ENCODE data around the gene PPDPF. TPM values are rescaled to one million over a fixed set of nuclear protein-coding genes. Genes with fewer than 3 reads are reported as not detected.

The PPDPF gene
- total and polyA plus RNA-seq, 2 of the 8 experiments (the other 6 are each of a cell fraction or from before 2014, with no cell fraction given) = 30.5 to 138 TPM

DNA sequence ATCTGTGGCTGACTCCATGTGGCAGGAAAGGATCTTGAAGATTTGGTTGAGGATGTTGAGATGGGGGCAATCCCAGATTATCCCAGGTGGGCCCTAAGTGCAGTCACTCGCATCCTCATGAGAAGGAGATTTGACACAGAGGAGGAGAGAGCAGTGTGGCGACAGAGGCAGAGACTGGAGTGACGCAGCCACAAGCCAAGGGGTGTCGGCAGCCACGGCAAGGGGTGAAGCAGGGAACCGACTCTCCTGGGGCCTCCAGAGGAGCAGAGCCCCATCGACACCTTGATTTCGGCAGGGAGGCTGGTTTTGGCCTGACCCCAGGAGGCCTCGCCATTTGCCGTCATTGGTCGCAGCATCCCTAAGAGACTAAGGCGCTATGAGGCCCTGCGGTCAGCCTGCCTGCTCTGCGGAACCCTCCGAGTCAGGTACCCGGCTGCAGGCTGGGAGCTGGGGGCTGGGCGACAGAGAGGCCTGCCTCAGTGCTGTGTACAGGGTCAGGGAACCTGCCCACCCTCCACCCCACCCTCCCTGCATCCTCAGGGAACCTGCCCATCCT lies 34.2 kb upstream of the PPDPF start:
- Histone ChIP-seq H3K14ac (ENCODE audit: insufficient read length) (no peak overlapping the region), H3K9ac (replicated peaks in 1 of 4; ENCODE audit: extremely low read depth in 1 of 4, low read depth in 3 of 4, low read length in 3 of 4) (no peak overlapping the region), H2BK20ac (ENCODE audit: low read length) (no peak overlapping the region), H3K23me2 (ENCODE audit: low read depth, low read length) (peaks cover 2% of the 10 kb centered on the region; the same call in 1 of the 2 replicates), H3K79me2 (ENCODE audit: control insufficient read depth in 1 of 2, insufficient read depth in 2 of 2, low read length in 2 of 2) (no peaks in the 10 kb centered on the region), H4K8ac (ENCODE audit: extremely low read depth, insufficient read depth, low read length) (no peak overlapping the region; the same call in 1 of the 2 replicates), H3K4me2 (ENCODE audit: insufficient read depth in 1 of 2, low read depth in 2 of 2, low read length in 2 of 2) (no peak overlapping the region), H3K4me3 (ENCODE audit: extremely low read depth in 1 of 4, insufficient read depth in 2 of 4, low read depth in 3 of 4, low read length in 4 of 4) (no peak overlapping the region), H2AFZ (ENCODE audit: low read length) (no peak overlapping the region), H3K18ac (ENCODE audit: extremely low read depth, low read length) (no peak overlapping the region), H3K79me1 (ENCODE audit: low read depth, low read length) (no peaks in the 10 kb centered on the region), H4K20me1 (replicated peaks in 1 of 2; ENCODE audit: control insufficient read depth in 1 of 2, insufficient read depth in 2 of 2, low read length in 2 of 2) (no peaks in the 10 kb centered on the region), H3K23ac (ENCODE audit: insufficient read length) (no peak overlapping the region), H4K5ac (ENCODE audit: insufficient read length, low read depth, low read length) (no peak overlapping the region), H2BK120ac (replicated peaks; ENCODE audit: low read depth, low read length) (no peak overlapping the region), H4K91ac (replicated peaks; ENCODE audit: insufficient read length, low read length) (no peak overlapping the region), H3K4ac (replicated peaks; ENCODE audit: insufficient read length, low read depth, low read length) (no peak overlapping the region), H2BK12ac (ENCODE audit: low read depth, low read length) (no peak overlapping the region), H3K56ac (replicated peaks; ENCODE audit: insufficient read length, low read depth, low read length) (no peak overlapping the region), H2BK5ac (ENCODE audit: low read depth, low read length) (peak overlapping the region; percentile 18; the same call in 1 of the 2 replicates), H3K27me3 (replicated peaks in 1 of 4; ENCODE audit: control insufficient read depth in 3 of 4, extremely low read depth in 1 of 4, insufficient read depth in 3 of 4, low read length in 3 of 4) (peaks cover 0 to 21% (median 15%) of the 10 kb centered on the region in 4 experiments; a peak in 6 of 7 replicates), H3K27ac (ENCODE audit: low read depth, low read length) (no peak overlapping the region), H2AK5ac (ENCODE audit: low read depth, low read length) (peak overlapping the region; percentile 17; the same call in 1 of the 2 replicates), H3K4me1 (replicated peaks in 1 of 4; ENCODE audit: control insufficient read depth in 3 of 4, insufficient read depth in 4 of 4, low read length in 3 of 4) (peaks cover 0 to 28% (median 14%) of the 10 kb centered on the region in 4 experiments; a peak in 5 of 7 replicates), H2BK15ac (ENCODE audit: low read length) (no peak overlapping the region), H3K9me3 (ENCODE audit: insufficient read depth in 2 of 2, low read depth in 1 of 2, low read length in 1 of 2) (peaks cover 4% of the 10 kb centered on the region in 2 experiments; a peak in 1 of 4 replicates), H3K36me3 (ENCODE audit: control insufficient read depth in 2 of 4, insufficient read depth in 4 of 4, low read length in 3 of 4) (peaks cover 0 to 1% (median 0%) of the 10 kb centered on the region in 4 experiments; a peak in 2 of 8 replicates)
- ChIA-PET POLR2A (ENCODE audit: partially characterized antibody) (interaction anchor here (1.4 to 1.5 kb wide), 2 partner anchors 9 to 10 kb away, joined by 3 to 4 read pairs; no protein-coding TSS in a partner anchor), CTCF (ENCODE audit: partially characterized antibody) (interaction anchor here (1.3 to 1.4 kb wide), 2 partner anchors 9 to 10 kb away, joined by 3 to 6 read pairs; no protein-coding TSS in a partner anchor)
- FAIRE-seq (no peak), DNase-seq (ENCODE audit: low read depth in 1 of 2, low spot score in 2 of 2) (no peak)
- 92% methylated on average over 15 of the region's 17 CpGs; no CpG with 5 or more reads in 1 of the 2 experiments for WGBS, 2 experiments (ENCODE audit: extremely low coverage in 1 of 2, insufficient coverage in 1 of 2, insufficient read length in 1 of 2, insufficient replicate concordance in 2 of 2, low coverage in 1 of 2, low lambda C conversion rate in 2 of 2, missing lambda C conversion rate in 1 of 2)
- TF ChIP-seq NANOG (IDR thresholded peaks at IDR 0.05; ENCODE audit: insufficient read depth, low read depth, low read length, poor library complexity, severe bottlenecking) (no peak), CEBPB (IDR thresholded peaks at IDR 0.05; ENCODE audit: low read depth, low read length) (no peak), HDAC6 (IDR thresholded peaks at IDR 0.05; ENCODE audit: low read depth, low read length) (no peak), SP4 (IDR thresholded peaks at IDR 0.05; ENCODE audit: low read length) (no peak), EZH2 (IDR thresholded peaks at IDR 0.05; ENCODE audit: low read depth, low read length, severe bottlenecking) (no peak), SUZ12 (IDR thresholded peaks at IDR 0.05; ENCODE audit: low read length) (no peak), KDM4A (IDR thresholded peaks at IDR 0.05; ENCODE audit: low read depth, low read length, severe bottlenecking) (no peak), POU5F1 (IDR thresholded peaks at IDR 0.05; ENCODE audit: low read depth, low read length) (no peak), JUND (IDR thresholded peaks at IDR 0.05; ENCODE audit: low read length) (no peak), SAP30 (IDR thresholded peaks at IDR 0.05; ENCODE audit: insufficient read depth, insufficient replicate concordance, low read length) (no peak), CTBP2 (IDR thresholded peaks at IDR 0.05; ENCODE audit: borderline replicate concordance, insufficient read depth, insufficient read length, low read length) (no peak)
- TF ChIP-seq, protein P1, sequence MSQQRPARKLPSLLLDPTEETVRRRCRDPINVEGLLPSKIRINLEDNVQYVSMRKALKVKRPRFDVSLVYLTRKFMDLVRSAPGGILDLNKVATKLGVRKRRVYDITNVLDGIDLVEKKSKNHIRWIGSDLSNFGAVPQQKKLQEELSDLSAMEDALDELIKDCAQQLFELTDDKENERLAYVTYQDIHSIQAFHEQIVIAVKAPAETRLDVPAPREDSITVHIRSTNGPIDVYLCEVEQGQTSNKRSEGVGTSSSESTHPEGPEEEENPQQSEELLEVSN (IDR thresholded peaks at IDR 0.05) = no peak

Measured in H1 (cell line).